GM12892 (cell line): ENCODE measurements around the gene ZNF620.

Experiments
- POLR2A ChIP-seq: IDR thresholded peaks from 2 replicates; pipeline ENCODE4 v1.6.1; 2011; ENCODE audit warnings: low read depth, low read length, control low read depth
- POLR2AphosphoS5 ChIP-seq: IDR thresholded peaks from 2 replicates; pipeline ENCODE4 v1.6.1; 2011; ENCODE audit warnings: low read depth, low read length, control low read depth

DNA sequence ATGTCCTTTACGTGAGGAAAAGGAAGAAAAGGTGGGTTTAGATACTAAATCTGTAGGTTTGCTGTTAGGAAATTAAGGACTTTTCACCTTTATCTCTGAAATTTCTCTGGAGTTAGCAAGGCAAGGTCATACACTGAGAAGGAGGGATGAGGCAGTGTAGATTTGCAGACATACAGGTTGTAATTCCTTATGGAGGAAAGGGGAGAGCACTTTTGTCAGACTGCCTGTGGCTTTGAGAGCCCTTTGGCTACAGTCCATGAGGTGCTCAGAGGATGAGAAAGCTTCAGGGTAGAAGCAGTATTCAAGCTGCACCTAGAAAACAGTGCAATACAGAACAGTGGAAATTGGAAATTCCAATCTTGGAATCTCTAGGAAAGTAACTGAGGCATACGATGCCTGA, 40.4 kb upstream of the ZNF620 start:
- no peak for TF ChIP-seq POLR2AphosphoS5
- no peak; the same call in 1 of the 2 replicates for TF ChIP-seq POLR2A
